Effector memory CD4-positive, alpha-beta T cell (primary cell): ENCODE measurements around the gene CELA3A.
"Not testable (repeated sequence)": the region's sequence is repeated elsewhere in the genome, so short reads cannot be mapped to it uniquely, and the experiment has no call there.

Source experiments
- DNase-seq, 3 donors: peaks; one replicate each; pipeline ENCODE4 v3.0.0-alpha.2; 2020
- H3K27ac ChIP-seq: 2 replicates; pipeline ENCODE4 v1.7.0; 2013; ENCODE audit warnings: mild to moderate bottlenecking, low read length, moderate library complexity; ENCODE audit not compliant: insufficient read depth, poor library complexity, severe bottlenecking
- H3K27me3 ChIP-seq: replicated peaks from 2 replicates; pipeline ENCODE4 v1.7.0; 2013; ENCODE audit warnings: mild to moderate bottlenecking, low read length; ENCODE audit not compliant: insufficient read depth, control insufficient read depth, poor library complexity, severe bottlenecking
- H3K36me3 ChIP-seq: 2 replicates; pipeline ENCODE4 v1.7.0; 2013; ENCODE audit warnings: mild to moderate bottlenecking, low read length, moderate library complexity; ENCODE audit not compliant: control insufficient read depth, insufficient read depth
- H3K4me1 ChIP-seq: 2 replicates; pipeline ENCODE4 v1.7.0; 2013; ENCODE audit warnings: low read length, mild to moderate bottlenecking; ENCODE audit not compliant: control insufficient read depth, insufficient read depth, poor library complexity, severe bottlenecking
- H3K4me3 ChIP-seq: 2 replicates; pipeline ENCODE4 v1.7.0; 2013; ENCODE audit warnings: low read length, low read depth, mild to moderate bottlenecking; ENCODE audit not compliant: insufficient read depth, poor library complexity, severe bottlenecking
- H3K9me3 ChIP-seq: 2 replicates; pipeline ENCODE4 v1.7.0; 2013; ENCODE audit warnings: mild to moderate bottlenecking, low read length, moderate library complexity; ENCODE audit not compliant: control insufficient read depth

The CELA3A gene

GRCh38 chr1:22014575-22015206 lies 13.2 kb downstream of the CELA3A start:
- not testable (repeated sequence) for H3K4me1 ChIP-seq, DNase-seq, H3K36me3 ChIP-seq, H3K9me3 ChIP-seq, H3K4me3 ChIP-seq, H3K27me3 ChIP-seq, H3K27ac ChIP-seq

- peaks cover 10% of the 10 kb centered on the region for H3K4me1 ChIP-seq
- no peaks in the 10 kb centered on the region for H3K27me3 ChIP-seq
- H3K9me3 ChIP-seq, result no peaks in the 10 kb centered on the region
- no peaks in the 10 kb centered on the region for H3K36me3 ChIP-seq
- H3K27ac ChIP-seq, result peak overlapping the region; percentile 49
- no peak overlapping the region for H3K4me3 ChIP-seq
- peak; percentile 32 to 41 (median 38) for DNase-seq
These were observed 17.4 kb downstream of the CELA3A start for GRCh38 chr1:22018583-22019559.

DNA sequence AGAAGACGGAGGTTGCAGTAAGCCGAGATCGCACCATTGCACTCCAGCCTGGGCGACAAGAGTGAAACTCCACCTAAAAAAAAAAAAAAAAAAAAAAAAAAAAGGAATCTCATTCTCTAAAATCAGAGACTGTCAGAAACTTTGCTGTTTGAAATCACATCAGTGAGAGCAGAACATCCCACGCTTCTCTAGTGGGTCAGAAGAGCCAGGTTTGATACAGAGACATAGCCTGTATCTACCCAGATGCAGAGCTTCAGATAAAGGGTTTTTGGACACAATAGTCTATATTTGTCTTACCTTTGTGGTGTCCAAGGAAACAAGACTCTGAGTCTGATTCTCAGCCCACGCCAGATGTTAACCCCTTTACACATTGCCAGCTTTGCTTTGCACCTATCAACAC lies 19.6 kb downstream of the CELA3A start:
- no peaks in the 10 kb centered on the region for H3K9me3 ChIP-seq
- H3K4me3 ChIP-seq, result no peak overlapping the region
- no peaks in the 10 kb centered on the region for H3K27me3 ChIP-seq
- no peak overlapping the region for H3K27ac ChIP-seq
- H3K36me3 ChIP-seq, result no peaks in the 10 kb centered on the region
- H3K4me1 ChIP-seq, result peaks cover 19% of the 10 kb centered on the region
- DNase-seq, result no peak

- Histone ChIP-seq H3K4me3 (peak overlapping the region; percentile 96), H3K27me3 (no peaks in the 10 kb centered on the region), H3K36me3 (no peaks in the 10 kb centered on the region), H3K4me1 (peaks cover 25% of the 10 kb centered on the region), H3K27ac (peak overlapping the region; percentile 100), H3K9me3 (no peaks in the 10 kb centered on the region)
- peak; percentile 73 to 79 (median 76) for DNase-seq
These were observed 23.3 kb downstream of the CELA3A start for GRCh38 chr1:22024485-22025367.

DNA sequence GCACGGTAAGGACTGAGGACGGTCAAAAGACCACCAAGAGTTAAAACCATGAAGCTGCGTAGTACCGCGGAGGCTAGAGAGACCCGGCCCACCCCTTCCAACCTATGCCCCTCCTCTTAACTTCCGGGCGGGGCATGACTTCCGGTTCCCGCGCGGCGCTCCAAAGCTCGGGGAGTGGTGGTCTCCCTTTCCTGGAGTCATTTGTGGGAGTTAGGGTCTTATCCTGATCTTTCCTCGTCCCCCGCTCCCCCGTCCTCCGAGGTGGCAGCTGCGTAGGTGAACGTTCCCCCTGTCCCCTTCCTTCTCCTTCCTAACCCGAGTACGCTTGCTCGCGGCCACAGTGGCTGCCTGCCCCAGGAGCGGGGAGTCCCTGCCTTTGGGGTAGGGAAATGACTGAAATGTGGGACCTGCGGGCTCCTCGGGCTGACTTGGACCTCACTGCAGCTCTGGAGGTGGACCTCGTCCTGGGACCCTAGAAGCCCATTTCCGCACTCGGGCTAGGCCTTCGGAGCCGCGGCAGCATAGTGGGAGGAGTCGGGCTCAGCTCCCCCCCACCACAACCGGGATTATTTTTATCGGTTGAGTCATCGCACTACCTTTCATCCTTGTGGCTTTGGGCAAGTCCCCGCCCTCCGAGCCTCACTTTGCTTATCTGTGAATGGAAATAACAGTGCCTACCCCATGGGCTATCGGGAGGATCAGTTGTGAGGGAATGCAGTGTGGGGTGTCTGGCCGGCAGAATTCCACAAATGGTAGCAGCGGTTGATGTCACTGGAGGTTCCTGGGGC lies 24.1 kb downstream of the CELA3A start:
- H3K4me1 ChIP-seq, result peaks cover 30% of the 10 kb centered on the region
- no peaks in the 10 kb centered on the region for H3K36me3 ChIP-seq
- no peaks in the 10 kb centered on the region for H3K27me3 ChIP-seq
- peak overlapping the region; percentile 100 for H3K27ac ChIP-seq
- H3K9me3 ChIP-seq, result no peaks in the 10 kb centered on the region
- DNase-seq, result peak; percentile 82 to 85 (median 83)
- peak overlapping the region; percentile 96 for H3K4me3 ChIP-seq

DNA sequence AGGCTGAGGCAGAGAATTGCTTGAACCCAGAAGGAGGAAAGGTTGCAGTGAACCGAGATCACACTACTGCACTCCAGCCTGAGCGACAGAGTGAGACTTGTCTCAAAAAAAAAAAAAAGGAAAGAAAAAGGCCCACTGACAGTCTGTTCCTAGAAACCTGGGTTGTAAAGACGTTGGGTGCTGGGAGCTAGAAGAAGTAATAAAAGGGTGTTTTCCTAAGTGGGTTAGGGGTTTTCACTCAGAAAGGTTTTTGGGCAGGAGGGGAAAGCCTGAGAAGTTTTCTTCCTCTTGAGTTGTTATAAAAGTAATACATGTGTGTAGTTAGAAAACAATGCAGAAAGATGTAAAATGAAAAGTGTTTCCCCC lies 25.4 kb downstream of the CELA3A start:
- Histone ChIP-seq H3K27ac (peak overlapping the region; percentile 100), H3K4me3 (no peak overlapping the region), H3K27me3 (no peaks in the 10 kb centered on the region), H3K36me3 (no peaks in the 10 kb centered on the region), H3K4me1 (peaks cover 42% of the 10 kb centered on the region), H3K9me3 (no peaks in the 10 kb centered on the region)
- DNase-seq, result no peak

DNA sequence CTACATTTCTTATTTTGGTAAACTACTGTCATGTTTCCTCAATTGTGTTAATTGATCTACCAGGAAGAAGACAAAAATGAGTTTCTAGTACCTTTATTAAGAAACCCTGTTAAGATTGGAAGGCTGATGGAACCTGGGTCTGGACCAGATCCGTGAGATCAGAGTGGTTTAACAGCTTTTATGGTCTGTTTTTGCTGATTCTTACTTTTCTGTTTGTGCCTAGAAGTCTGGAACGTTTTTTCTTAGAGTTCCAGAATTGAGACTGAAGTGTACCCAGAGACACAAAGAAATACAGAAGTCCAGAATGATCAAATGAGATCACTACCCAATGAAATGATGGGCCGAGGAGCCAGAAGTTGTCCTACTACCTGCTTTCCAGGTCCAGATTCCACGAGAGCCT lies 28.6 kb downstream of the CELA3A start:
- Histone ChIP-seq H3K4me1 (peaks cover 27% of the 10 kb centered on the region), H3K27me3 (no peaks in the 10 kb centered on the region), H3K4me3 (no peak overlapping the region), H3K9me3 (no peaks in the 10 kb centered on the region), H3K36me3 (no peaks in the 10 kb centered on the region), H3K27ac (no peak overlapping the region)
- DNase-seq, result no peak

- no peak overlapping the region for H3K4me3 ChIP-seq
- no peaks in the 10 kb centered on the region for H3K36me3 ChIP-seq
- DNase-seq, result no peak
- H3K9me3 ChIP-seq, result no peaks in the 10 kb centered on the region
- H3K27ac ChIP-seq, result no peak overlapping the region
- H3K4me1 ChIP-seq, result peaks cover 27% of the 10 kb centered on the region
- H3K27me3 ChIP-seq, result no peaks in the 10 kb centered on the region
These were observed 29.0 kb downstream of the CELA3A start for GRCh38 chr1:22030473-22030872.

DNA sequence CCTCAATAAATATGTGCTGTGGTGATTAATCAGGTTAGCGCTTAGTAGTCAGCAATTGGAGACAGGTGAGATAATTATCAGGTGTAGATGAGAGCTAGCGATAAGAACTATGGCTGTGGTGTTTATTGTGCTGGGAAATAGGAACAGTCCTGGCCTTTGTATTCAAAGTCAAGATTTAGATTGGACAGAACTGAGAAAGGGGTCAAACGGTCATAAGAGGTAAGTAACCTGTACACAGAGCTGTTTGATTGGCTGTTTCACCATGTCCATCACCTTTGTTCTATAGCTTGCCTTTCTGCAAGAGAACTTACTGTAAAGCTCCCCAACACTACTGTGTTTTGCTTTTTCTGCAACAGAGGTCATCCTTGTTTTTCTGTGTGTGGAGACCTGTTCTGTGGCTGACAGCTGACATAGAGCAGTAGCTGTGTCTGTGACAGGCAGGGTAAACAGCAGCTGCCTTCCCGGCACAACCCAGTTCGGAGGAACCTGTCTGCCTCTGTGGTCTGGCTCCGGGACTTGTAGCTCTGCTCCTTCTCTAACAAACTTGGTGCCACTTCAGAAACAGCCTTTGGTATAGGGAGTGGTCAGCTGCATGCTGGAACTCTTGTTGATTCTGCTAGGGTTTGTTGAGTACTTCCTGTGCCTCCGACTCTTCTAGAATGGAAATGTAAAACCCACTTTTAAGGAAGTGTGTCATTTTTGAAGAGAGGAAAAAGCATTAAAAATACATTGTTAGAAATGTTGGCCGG lies 29.9 kb downstream of the CELA3A start:
- H3K36me3 ChIP-seq, result no peaks in the 10 kb centered on the region
- no peak for DNase-seq
- H3K9me3 ChIP-seq, result no peaks in the 10 kb centered on the region
- H3K4me1 ChIP-seq, result peaks cover 24% of the 10 kb centered on the region
- H3K27me3 ChIP-seq, result no peaks in the 10 kb centered on the region
- H3K27ac ChIP-seq, result peak overlapping the region; percentile 60
- H3K4me3 ChIP-seq, result peak overlapping the region; percentile 32
